GM19099 (cell line): Measurements from ENCODE around the gene CDC123.

Experiments used
- POLR2A ChIP-seq: IDR thresholded peaks from 3 replicates; pipeline ENCODE4 v1.6.1; 2011; ENCODE audit warnings: low read depth; ENCODE audit not compliant: insufficient read length; ENCODE audit errors: extremely low read depth

The CDC123 gene

GRCh38 chr10:12181065-12181775, 14.8 kb upstream of the CDC123 start:
- TF ChIP-seq POLR2A: no peak

DNA sequence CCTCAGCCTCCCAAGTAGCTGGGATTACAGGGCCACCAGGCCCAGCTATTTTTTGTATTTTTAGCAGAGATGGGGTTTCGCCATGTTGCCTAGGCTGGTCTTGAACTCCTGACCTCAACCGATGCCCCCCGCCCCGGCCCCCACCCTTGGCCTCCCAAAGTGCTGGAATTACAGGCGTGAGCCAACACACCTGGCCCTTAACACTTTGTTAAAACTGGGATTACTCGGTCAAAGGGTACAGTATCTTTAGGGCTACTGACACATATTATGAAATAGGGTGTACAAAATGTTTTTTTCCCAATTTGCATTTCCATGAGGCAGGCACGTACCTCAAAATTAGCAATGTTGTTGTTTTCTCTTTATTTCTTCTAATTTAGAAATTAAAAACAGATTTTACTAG, 11.8 kb upstream of the CDC123 start:
- no peak for TF ChIP-seq POLR2A

- TF ChIP-seq POLR2A: no peak
These were observed 9.7 kb upstream of the CDC123 start for GRCh38 chr10:12186323-12186722.

- TF ChIP-seq POLR2A: no peak
These were observed 8.6 kb upstream of the CDC123 start for GRCh38 chr10:12187321-12187905.

DNA sequence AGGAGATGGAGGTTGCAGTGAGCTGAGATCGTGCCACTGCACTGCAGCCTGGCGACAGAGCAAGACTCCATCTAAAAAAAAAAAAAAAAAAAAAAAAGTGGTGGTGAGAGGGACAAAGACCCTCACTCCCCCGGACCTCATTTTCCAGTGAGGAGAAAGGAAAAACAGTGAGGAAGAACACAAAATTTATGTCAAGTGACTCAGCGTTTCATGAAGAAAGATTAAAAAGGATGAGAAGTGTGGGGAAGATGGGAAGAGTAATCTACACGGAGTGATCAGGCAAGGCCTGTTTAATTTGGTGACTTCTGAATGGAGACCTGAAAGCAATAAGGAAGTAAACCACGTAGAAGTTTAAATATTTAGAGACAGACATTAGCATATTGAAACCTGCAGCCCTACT, 7.3 kb upstream of the CDC123 start:
- TF ChIP-seq POLR2A: no peak

- TF ChIP-seq POLR2A: no peak
These were observed 6.6 kb upstream of the CDC123 start for GRCh38 chr10:12189426-12189825.

DNA sequence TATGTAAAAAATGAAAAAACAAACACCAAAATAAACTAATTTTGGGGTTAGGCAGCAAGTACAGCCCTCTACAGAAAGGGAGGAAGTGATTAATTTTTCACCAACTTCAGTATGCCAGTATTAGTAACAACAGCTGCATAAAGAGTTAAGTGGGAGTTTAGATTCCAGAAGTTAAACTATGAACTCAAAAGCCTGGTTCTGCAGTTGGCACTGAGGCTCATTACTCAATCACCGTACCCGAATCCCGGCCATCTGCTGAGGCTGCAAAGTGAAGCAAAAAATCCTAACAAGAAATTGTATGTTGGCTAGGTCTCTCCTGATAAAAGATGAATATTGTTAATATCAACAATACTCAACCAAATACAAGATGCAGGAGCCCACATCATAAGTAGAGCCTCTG, 4.3 kb upstream of the CDC123 start:
- TF ChIP-seq POLR2A: no peak

DNA sequence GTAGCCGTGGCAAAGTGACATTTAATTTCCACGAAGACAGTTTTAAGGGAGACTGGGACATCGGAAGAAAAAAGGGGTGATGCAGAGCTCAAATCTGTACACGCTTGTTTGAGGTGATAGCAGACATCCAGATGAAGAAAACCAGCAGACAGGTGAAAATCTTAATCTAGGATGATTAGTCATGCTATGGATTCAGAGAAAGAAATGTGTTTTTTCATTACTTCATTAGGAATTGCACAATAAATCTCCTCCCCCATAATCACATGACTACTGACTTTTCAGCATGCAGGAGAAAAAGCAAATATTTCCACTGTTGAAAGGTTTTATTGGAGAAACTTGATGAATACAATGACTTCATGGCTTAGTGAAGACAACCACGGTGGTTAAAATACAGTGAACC, 2.8 kb upstream of the CDC123 start:
- no peak for TF ChIP-seq POLR2A

GRCh38 chr10:12194752-12195271, 1.2 kb upstream of the CDC123 start:
- no peak for TF ChIP-seq POLR2A

GRCh38 chr10:12195281-12195602, 746 bp upstream of the CDC123 start:
- no peak for TF ChIP-seq POLR2A

- TF ChIP-seq POLR2A: no peak
These were observed 683 bp downstream of the CDC123 start for GRCh38 chr10:12196531-12197211.

GRCh38 chr10:12198156-12198555, 2.2 kb downstream of the CDC123 start:
- TF ChIP-seq POLR2A: no peak

GRCh38 chr10:12200850-12201249, 4.9 kb downstream of the CDC123 start:
- TF ChIP-seq POLR2A: no peak

DNA sequence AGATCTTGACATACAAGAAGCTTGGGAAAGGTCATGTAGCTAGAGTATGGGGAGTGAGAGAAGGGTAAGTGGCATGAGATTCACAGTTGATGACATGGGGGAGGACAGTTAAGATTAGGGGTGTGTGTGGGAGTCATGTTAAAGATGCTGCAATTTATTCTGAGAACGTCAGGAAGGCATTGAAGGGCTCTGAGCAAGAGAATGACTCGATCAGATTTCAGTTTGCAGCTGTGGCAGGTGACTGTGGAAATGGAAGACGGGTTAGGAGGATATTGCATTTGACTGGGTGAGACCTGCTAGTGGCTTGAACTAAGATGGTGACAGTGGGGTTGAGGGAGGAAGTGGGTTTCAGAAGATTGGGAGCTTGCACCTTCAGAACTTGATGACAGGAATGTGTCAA, 5.6 kb downstream of the CDC123 start:
- TF ChIP-seq POLR2A: no peak

- TF ChIP-seq POLR2A: no peak
These were observed 6.2 kb downstream of the CDC123 start for GRCh38 chr10:12202226-12202625.

- no peak for TF ChIP-seq POLR2A
These were observed 9.1 kb downstream of the CDC123 start for GRCh38 chr10:12205082-12205481.
